ENCODE measurements around the gene ELMO1.

ELMO1 gene

DNA sequence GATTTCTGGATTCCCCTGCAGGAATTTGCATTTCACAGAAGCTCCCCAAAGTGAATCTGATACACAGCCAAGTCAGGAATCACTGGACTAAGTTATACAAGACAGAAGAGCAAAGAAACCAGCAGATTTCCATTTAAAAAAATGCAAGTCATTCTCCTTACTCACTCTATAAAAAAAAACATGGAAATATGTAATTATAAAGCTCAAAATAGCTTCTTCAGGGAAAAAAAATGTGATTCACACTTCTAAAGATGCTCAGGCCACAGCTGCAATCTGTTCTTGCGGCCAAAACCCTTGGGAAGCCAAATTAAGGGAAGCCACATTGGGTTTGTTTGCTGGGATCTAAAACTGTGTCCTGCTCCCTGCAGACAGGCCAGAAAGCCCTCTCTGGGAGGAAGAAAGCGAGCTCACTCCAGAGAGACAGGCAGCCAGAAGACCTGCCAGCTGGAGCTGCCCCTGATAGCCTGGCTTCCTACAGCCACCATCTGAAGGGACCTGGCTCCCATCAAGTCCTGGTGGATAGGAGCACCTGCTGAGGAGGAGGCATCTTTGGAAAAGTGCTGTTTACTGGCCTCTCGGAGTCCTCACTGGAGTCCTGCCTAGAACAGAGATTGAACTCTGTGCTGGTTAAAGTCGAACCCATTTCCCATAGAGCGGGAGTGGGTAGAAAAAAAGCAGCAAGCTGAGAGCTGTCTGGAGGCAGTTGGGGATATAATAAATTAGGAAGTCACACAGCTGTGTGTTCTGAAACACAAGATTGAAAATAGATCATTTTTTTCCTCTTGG is 365.2 kb downstream of the ELMO1 start:
- FAIRE-seq = no peak

DNA sequence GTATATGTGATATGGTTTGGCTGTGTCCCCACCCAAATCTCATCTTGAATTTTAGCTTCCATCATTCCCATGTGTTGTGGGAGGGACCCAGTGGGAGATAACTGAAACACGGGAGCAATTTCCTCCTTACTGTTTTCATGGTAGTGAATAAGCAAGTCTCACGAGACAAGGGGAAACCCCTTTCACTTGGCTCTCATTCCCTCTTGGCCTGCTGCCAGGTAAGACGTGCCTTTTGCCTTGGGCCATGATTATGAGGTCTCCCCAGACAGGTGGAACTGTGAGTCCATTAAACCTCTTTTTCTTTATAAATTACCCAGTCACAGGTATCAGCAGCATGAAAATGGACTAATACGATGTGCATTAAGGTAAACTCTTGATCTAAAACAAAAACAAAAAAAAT is 367.2 kb downstream of the ELMO1 start:
- FAIRE-seq = no peak

DNA sequence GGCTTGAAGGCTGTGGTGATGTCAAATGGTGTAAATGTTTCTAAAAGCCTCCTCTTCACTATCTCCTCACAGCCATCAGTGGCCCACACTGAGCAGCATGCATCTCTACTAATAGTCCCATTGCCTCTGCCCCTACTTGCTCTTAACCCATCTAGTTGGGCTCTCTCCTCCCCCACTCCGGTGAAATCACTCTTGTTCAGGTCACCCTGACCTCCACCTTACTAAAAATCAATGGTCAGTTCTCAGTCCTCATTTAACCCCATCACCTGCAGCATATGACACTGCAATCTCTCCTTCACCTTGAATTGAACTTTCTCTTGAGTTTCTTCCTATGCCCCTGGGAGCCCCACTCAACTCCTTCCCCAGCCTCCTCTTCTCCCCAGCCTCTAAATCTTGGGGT is 369.2 kb downstream of the ELMO1 start:
- FAIRE-seq = no peak

DNA sequence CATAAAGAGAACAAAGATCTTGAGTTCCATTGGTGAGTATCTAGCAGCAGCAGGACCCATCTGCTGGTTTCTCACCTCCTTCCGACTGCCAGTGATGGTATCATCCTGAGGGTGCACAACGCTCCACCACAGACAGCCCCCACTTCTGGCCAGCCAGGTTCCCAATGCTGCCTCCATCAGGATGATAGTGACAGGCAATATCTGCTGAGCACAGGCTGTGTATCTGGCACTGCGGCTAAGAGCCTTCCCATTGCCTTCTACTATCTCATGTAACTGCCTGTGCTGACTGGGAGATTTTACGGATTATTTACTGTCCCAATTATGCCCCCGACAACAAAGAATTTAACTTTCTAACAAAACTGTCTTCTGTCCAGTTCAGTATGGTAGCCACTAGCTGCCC is 372.0 kb downstream of the ELMO1 start:
- no peak for FAIRE-seq

GRCh38 chr7:37074370-37074769 is 374.3 kb downstream of the ELMO1 start:
- no peak for FAIRE-seq

DNA sequence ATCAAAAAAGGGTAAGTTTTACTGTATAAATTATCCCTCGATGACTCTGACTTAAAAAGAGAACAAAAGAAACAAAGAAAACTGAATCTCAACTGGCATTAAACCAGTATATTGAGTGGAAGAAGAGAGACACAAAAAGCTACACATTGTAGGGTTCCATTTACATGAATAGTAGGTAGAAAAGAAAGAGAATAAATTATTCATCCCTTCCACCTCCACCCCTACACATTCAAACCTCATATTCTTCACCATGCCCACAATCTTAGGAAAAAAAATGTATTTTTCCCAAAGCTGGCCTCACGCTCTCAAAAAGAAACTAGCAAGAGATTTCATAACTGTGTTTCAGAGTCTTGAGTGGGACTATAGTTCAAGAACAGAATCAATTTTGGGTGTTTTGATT is 377.5 kb downstream of the ELMO1 start:
- FAIRE-seq = no peak

DNA sequence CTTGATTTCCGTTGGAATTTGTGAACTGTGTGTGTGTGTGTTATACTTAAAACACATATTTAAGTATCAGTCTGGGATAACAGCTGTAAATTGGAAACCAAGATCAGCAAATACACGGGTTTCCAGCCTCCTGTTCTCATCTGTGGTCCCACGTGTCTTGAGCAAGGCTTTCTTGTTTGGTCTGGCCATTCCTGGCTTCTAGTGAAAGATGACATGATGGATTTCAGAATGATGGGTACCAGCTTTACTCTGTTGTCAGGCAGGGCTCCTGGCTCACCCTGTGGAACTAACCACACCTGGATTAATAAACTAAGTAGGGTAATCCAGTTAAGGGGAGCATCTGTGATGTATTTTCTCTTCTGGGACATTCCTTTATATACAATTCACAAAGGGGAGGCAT is 378.2 kb downstream of the ELMO1 start:
- no peak for FAIRE-seq

DNA sequence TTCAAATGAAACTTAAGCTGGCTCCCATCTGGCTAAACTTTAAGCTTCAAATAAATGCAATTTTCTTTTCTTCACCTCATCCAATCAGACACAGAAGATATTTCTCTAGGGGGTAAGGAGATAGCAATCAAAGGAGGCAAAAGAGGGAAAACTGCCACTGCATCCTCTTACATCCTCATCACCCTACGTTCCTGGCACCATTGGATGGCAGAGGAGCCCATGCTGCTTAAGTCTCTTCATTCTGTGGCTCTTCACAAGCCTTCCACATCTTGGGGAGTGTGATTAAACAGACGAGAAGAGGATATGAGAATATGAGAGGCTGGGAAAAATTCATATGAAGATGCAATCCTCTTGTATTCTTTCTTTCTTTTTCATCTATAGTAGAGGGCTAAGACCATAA is 378.6 kb downstream of the ELMO1 start:
- no peak for FAIRE-seq

- no peak for FAIRE-seq
Measured at GRCh38 chr7:37069336-37069735, 379.3 kb downstream of the ELMO1 start.

DNA sequence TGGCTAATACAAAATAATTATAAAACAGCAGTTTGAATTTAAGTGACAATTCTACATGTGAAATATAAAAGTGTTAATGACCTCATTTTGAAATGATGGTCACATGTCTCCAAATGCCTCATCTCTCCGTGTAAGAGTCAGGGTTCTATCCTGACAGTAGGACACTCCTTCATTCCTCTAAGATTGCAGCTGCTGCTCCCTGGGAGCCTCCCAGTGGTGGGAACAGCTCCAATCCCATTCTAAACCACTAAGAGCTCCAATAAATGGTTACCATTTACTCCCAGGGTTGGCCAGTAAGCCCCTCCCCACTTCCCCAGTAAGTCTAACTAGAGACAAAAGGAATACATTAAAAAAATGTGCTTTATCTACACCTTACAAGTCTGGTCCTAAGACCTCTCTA is 379.8 kb downstream of the ELMO1 start:
- FAIRE-seq = no peak

GRCh38 chr7:37068038-37068437 is 380.6 kb downstream of the ELMO1 start:
- no peak for FAIRE-seq

- no peak for FAIRE-seq
Measured at GRCh38 chr7:37065779-37066271, 382.8 kb downstream of the ELMO1 start.

- no peak for FAIRE-seq
Measured at GRCh38 chr7:37062560-37062859, 386.2 kb downstream of the ELMO1 start.

DNA sequence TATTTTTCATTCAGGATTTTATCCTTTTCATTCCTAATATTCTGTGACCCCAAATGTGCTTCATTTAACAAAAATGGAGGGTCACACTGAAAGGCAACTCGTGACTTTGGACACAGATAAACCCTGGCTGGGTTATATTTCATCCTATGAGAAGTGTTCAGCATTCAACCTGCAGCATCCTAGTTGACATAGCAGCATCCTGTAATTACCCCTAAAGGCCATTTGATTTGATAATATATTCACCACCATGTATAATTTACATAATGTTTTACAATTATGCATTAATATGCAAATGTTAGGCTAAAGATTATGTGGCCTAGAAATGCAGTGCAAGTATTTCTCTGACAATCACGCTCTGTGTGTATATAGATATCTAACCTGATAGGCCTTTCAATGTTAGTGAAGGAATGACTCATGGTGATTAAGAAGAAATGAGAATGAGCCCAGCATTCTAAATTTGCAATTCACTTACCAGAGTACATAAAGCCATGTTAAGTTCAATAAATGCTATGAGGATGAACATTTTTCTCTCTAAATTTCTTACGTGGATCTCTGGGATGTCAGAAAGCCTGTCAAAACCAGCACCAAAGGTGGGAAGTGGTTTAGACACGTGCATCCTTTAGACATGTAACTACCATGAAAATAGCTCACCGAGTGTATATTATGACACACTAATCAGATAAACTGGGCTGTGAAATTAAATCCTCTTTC is 386.7 kb downstream of the ELMO1 start:
- FAIRE-seq = no peak

GRCh38 chr7:37056234-37056912 is 392.3 kb downstream of the ELMO1 start:
- FAIRE-seq = no peak

DNA sequence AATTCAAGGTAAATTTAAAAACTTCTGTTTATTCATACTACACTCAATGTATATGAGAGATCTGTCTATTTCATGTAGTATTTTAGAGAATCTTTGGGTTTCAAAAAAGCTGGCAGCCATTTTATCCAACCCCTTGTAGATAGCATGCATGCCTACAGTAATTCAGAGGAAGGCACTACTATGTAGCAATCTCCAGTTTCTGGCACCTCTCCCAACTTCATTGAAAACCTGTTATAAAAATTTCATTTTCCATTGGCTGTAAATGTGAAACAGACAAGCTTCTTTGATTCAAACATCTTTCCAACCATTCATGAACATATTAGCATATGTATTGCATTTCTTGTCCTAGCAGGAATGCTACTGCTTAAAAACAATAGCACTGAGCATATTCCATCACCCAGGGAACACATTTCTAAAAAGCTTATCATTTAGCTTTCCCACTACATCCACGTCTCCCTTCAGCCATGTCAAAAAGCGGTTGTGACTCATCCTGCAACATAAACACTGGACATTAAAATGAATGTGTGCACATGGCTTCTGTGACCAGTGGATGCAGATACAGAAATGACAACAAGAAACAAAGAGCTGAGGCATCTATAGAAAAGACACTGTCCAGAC is 393.9 kb downstream of the ELMO1 start:
- no peak for FAIRE-seq

- no peak for FAIRE-seq
Measured at GRCh38 chr7:37052705-37053104, 396.0 kb downstream of the ELMO1 start.

- FAIRE-seq = peak; percentile 66
Measured at GRCh38 chr7:37050801-37051200, 397.9 kb downstream of the ELMO1 start.

DNA sequence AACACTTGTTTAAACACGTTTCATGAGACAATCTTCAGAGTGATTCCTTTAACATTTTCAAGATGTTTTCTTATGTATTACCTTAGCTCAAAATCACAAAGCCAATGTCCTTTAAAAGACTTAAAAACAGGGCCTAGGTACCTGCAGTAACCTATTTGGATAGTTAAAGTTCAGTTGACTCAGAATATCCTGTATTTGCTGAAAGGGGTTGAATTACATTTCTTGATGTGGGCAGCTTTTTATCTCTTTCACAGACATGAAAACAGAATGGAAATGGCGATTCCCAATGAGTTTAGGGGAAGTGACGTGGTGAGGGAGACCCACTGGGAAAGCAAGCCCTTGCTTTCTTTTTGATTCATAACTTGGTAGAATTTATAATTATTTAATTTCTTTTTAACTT is 400.0 kb downstream of the ELMO1 start:
- FAIRE-seq = no peak

DNA sequence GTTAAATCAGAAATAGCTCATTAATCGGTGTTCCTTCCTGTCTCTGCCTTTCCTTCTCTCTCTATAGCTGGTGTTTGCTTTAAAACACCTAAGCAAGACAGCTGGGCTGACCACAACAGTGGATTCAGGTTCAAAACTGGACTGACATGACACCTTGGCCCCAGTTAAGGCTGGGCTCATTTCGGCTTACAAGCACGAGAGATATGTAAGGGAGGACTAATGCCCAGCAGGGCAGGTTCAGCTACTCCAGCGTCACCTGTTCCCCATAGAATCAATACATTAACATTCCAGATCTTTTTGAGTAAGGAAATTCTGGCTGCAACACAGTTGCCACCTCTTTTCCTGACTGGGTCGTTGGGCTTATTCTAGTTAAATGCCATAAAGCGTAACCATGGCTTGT is 401.4 kb downstream of the ELMO1 start:
- FAIRE-seq = no peak

DNA sequence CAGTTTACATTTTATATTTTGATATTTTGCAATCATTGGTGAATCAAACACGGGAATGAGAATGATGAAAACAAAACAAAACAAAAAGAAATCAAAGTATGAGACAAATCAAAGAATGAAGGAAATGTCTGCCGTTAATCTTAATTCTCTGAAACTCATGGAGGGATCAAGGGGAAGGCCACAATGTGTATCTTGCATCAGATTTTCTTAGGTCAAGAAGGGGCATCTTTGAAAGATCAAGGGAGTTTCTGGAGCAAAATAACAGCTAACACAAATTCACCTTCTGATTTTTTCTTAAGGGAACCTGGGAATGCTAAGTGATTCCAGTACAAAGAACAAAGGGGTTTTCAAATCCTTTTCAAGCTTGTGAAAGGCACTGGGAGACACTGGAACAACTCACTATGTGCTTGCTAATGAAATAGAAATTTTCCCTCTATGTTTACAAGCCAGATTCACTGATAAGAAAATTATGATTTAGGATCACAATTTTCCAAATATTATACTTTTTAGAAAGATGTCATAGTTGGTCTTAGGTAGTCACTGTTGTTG is 402.1 kb downstream of the ELMO1 start:
- no peak for FAIRE-seq

DNA sequence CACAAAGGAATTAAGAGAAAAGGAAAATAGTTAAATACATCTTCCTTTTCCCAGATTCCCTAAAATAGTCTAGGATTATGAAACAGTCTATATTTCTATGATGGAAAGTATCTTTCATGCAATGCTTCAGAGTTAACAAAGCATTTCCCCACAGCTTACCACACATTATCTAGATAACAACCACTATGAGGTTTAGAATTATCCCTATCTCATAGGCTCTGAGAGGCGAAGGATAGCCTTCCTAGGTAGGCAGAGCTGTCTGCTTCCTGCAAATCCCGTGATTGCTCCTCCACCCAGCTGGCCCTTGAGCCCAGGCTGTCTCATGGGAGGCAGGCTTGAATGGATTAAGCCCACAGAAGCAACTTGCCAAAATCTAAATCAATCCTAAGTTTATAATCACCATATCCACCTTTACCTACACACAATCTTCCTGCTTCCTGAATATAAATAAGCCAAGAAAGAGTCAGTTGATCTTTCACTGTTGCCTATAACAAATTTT is 402.9 kb downstream of the ELMO1 start:
- no peak for FAIRE-seq

DNA sequence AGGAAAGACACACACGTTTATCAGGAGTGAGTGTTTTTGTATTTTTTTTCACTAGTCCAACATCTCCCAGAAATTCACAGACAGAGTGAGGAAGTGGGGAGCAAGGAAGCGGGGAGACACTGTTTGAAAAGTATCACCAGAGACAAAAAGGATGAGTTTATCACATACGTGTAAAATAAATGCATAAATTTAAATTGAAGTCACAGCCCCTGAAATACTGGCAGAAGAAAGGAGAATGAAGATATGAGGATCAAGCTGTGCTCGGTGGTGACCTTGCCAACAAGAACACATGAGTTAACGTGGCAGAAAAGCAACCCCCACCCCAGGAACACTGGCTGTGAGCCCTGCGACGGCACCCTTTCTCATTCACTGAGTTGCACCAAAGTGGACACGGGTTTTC is 407.2 kb downstream of the ELMO1 start:
- FAIRE-seq = no peak

Measured in islet of Langerhans (tissue), 1 donor.